Caco-2 (cell line): ENCODE results near the gene NUP133. TPM values are rescaled to one million over a fixed set of nuclear protein-coding genes. Genes with fewer than 3 reads are reported as not detected.
A peak's percentile ranks its signal among the peaks of the same experiment; 100 is the strongest.

Experiments
- BruUV-seq: library from RNA; stranded (reverse); fragments of 400-500 nt; replicated peaks from 2 replicates; lab custom pipeline; 2021; lab: Mats Ljungman, UMichigan
- CTCF ChIA-PET: fragments of 300-600 bp; sonication (Branson Sonifier 250); formaldehyde crosslinking; loops from one replicate; lab custom pipeline; 2022; ENCODE audit warnings: antibody characterized with exemption; lab: Charles Lee
- POLR2A ChIA-PET: fragments of 300-600 bp; sonication (Branson Sonifier 250); formaldehyde crosslinking; loops from one replicate; lab custom pipeline; 2022; ENCODE audit warnings: antibody characterized with exemption; lab: Charles Lee
- DNase-seq, 2 experiments: peaks; one replicate each; pipeline versions ENCODE4 v3.0.0 to v3.0.0-alpha.2; 2020 to 2022
- H3K27me3 ChIP-seq: replicated peaks from 2 replicates; pipeline ENCODE4 v1.6.0; 2011; ENCODE audit warnings: low read length; ENCODE audit not compliant: control insufficient read depth, insufficient read depth
- H3K36me3 ChIP-seq: 2 replicates; pipeline ENCODE4 v1.5.1; 2011; ENCODE audit warnings: low read length; ENCODE audit not compliant: control insufficient read depth, insufficient read depth
- H3K4me1 ChIP-seq: fragments of 250-450 bp; sonication (Bioruptor Pico); 2 replicates; pipeline ENCODE4 v1.5.1; 2020; ENCODE audit warnings: mild to moderate bottlenecking
- H3K4me3 ChIP-seq: 2 replicates; pipeline ENCODE4 v1.5.1; 2011; ENCODE audit warnings: low read depth, mild to moderate bottlenecking, control low read depth, low read length
- H3K9me3 ChIP-seq: fragments of 250-450 bp; sonication (Bioruptor Pico); 2 replicates; pipeline ENCODE4 v1.5.1; 2020; ENCODE audit warnings: mild to moderate bottlenecking, moderate library complexity
- H3K27ac Mint-ChIP-seq: one replicate; pipeline ENCODE4 v1.8.0; 2022; ENCODE audit warnings: mixed read lengths; ENCODE audit not compliant: unreplicated experiment
- H3K27me3 Mint-ChIP-seq: one replicate; pipeline ENCODE4 v1.8.0; 2022; ENCODE audit warnings: mixed read lengths; ENCODE audit not compliant: insufficient read depth, unreplicated experiment
- H3K36me3 Mint-ChIP-seq: one replicate; pipeline ENCODE4 v1.8.0; 2022; ENCODE audit warnings: mild to moderate bottlenecking, mixed read lengths; ENCODE audit not compliant: insufficient read depth, unreplicated experiment
- H3K4me1 Mint-ChIP-seq: one replicate; pipeline ENCODE4 v1.8.0; 2022; ENCODE audit warnings: low read depth, mixed read lengths; ENCODE audit not compliant: unreplicated experiment
- H3K4me3 Mint-ChIP-seq: one replicate; pipeline ENCODE4 v1.8.0; 2022; ENCODE audit warnings: mild to moderate bottlenecking, moderate library complexity, mixed read lengths; ENCODE audit not compliant: unreplicated experiment
- H3K9me3 Mint-ChIP-seq: one replicate; pipeline ENCODE4 v1.8.0; 2022; ENCODE audit warnings: mixed read lengths; ENCODE audit not compliant: unreplicated experiment
- CTCF ChIP-seq, 2 experiments: fragments of 200-600 bp in 1 of 2; IDR thresholded peaks; 1 replicate in 1 of 2; 2 replicates in 1 of 2; pipeline versions ENCODE4 v1.5.1 to v1.8.0; 2011 to 2022; ENCODE audit warnings: antibody characterized with exemption in 1 of 2, control low read depth in 1 of 2, inconsistent platforms in 1 of 2, low read depth in 1 of 2, low read length in 1 of 2, mild to moderate bottlenecking in 1 of 2, moderate library complexity in 1 of 2; ENCODE audit not compliant: insufficient read depth in 1 of 2, severe bottlenecking in 1 of 2, unreplicated experiment in 1 of 2
- intact Hi-C: fragments of 100-400 bp; cut with micrococcal nuclease; formaldehyde crosslinking; loops from one replicate; pipeline ENCODE4 v1.10.0; 2022; ENCODE audit not compliant: unreplicated experiment
- total RNA-seq: library from RNA; stranded (reverse); gene quantifications from 2 replicates; pipeline ENCODE4 v1.2.3, GENCODE V29; 2022

Gene NUP133
- total RNA-seq, 1 experiment from 2014 or later = 54.5 TPM

GRCh38 chr1:229456016-229456415 lies 52.1 kb downstream of the NUP133 start:
- ChIA-PET POLR2A (no interaction called here), CTCF (no interaction called here)
- H3K4me1 Mint-ChIP-seq = no peaks in the 10 kb centered on the region
- H3K4me3 ChIP-seq = no peak overlapping the region
- peaks cover 18% of the 10 kb centered on the region for H3K36me3 Mint-ChIP-seq
- no peak for DNase-seq
- no peak for TF ChIP-seq CTCF (IDR thresholded peaks at IDR 0.05; ENCODE audit: insufficient read depth in 1 of 2, low read depth in 1 of 2, low read length in 1 of 2, severe bottlenecking in 1 of 2, unreplicated experiment in 1 of 2)
- H3K27me3 ChIP-seq = no peaks in the 10 kb centered on the region
- no peaks in the 10 kb centered on the region for H3K9me3 Mint-ChIP-seq
- no peak overlapping the region for H3K27ac Mint-ChIP-seq
- no peaks in the 10 kb centered on the region; the same call in none of the 2 replicates for H3K36me3 ChIP-seq
- H3K27me3 Mint-ChIP-seq = no peaks in the 10 kb centered on the region
- H3K4me3 Mint-ChIP-seq = no peak overlapping the region
- no peaks in the 10 kb centered on the region for H3K4me1 ChIP-seq
- intact Hi-C loops = no loop called here
- no peaks in the 10 kb centered on the region for H3K9me3 ChIP-seq
- BruUV-seq = no TSS peak

GRCh38 chr1:229454056-229454455 lies 54.1 kb downstream of the NUP133 start:
- Histone ChIP-seq H3K4me3 (no peak overlapping the region), H3K4me1 (no peaks in the 10 kb centered on the region), H3K36me3 (no peaks in the 10 kb centered on the region; the same call in none of the 2 replicates), H3K27me3 (no peaks in the 10 kb centered on the region), H3K9me3 (no peaks in the 10 kb centered on the region)
- Mint-ChIP-seq H3K36me3 (peaks cover 20% of the 10 kb centered on the region), H3K4me1 (no peaks in the 10 kb centered on the region), H3K4me3 (no peak overlapping the region), H3K9me3 (no peaks in the 10 kb centered on the region), H3K27ac (no peak overlapping the region), H3K27me3 (no peaks in the 10 kb centered on the region)
- TF ChIP-seq CTCF (IDR thresholded peaks at IDR 0.05; ENCODE audit: insufficient read depth in 1 of 2, low read depth in 1 of 2, low read length in 1 of 2, severe bottlenecking in 1 of 2, unreplicated experiment in 1 of 2) = no peak
- intact Hi-C loops = no loop called here
- CTCF ChIA-PET = no interaction called here
- peak in 1 of 2 experiments; percentile 12 for DNase-seq
- BruUV-seq = no TSS peak
- POLR2A ChIA-PET = no interaction called here

- Mint-ChIP-seq H3K36me3 (peaks cover 27% of the 10 kb centered on the region), H3K27me3 (no peaks in the 10 kb centered on the region), H3K4me1 (no peaks in the 10 kb centered on the region), H3K9me3 (no peaks in the 10 kb centered on the region), H3K27ac (no peak overlapping the region), H3K4me3 (no peak overlapping the region)
- Histone ChIP-seq H3K4me1 (no peaks in the 10 kb centered on the region), H3K27me3 (no peaks in the 10 kb centered on the region), H3K36me3 (no peaks in the 10 kb centered on the region; the same call in none of the 2 replicates), H3K4me3 (no peak overlapping the region), H3K9me3 (no peaks in the 10 kb centered on the region)
- TF ChIP-seq CTCF (IDR thresholded peaks at IDR 0.05; ENCODE audit: insufficient read depth in 1 of 2, low read depth in 1 of 2, low read length in 1 of 2, severe bottlenecking in 1 of 2, unreplicated experiment in 1 of 2) = peak; percentile 44 to 78
- POLR2A ChIA-PET = no interaction called here
- intact Hi-C loops = loop anchor here (1.0 kb wide), 2 partner anchors 195 to 789 kb away; no protein-coding TSS in a partner anchor
- DNase-seq = peak in 1 of 2 experiments; percentile 18
- CTCF ChIA-PET = no interaction called here
- BruUV-seq = no TSS peak
These were observed 55.0 kb downstream of the NUP133 start for GRCh38 chr1:229452956-229453801.
